GM19351 (cell line): ENCODE measurements around the gene TCERG1L.

ENCODE experiments used
- ATAC-seq: cut with Tn5 transposase; IDR thresholded peaks from one replicate; pipeline ENCODE4 v1.9.1; 2021; ENCODE audit warnings: mild to moderate bottlenecking, moderate library complexity; ENCODE audit not compliant: unreplicated experiment

Gene TCERG1L

GRCh38 chr10:131271966-131272365 is 39.6 kb downstream of the TCERG1L start:
- no peak for ATAC-seq

GRCh38 chr10:131271195-131271880 is 40.2 kb downstream of the TCERG1L start:
- no peak for ATAC-seq

GRCh38 chr10:131270461-131271190 is 40.9 kb downstream of the TCERG1L start:
- ATAC-seq, result no peak

GRCh38 chr10:131269776-131270460 is 41.6 kb downstream of the TCERG1L start:
- ATAC-seq, result no peak

- ATAC-seq, result no peak
Observed at GRCh38 chr10:131267814-131268095, 43.8 kb downstream of the TCERG1L start.

GRCh38 chr10:131266936-131267813 is 44.3 kb downstream of the TCERG1L start:
- ATAC-seq, result no peak

- no peak for ATAC-seq
Observed at GRCh38 chr10:131264110-131264788, 47.3 kb downstream of the TCERG1L start.

GRCh38 chr10:131261890-131262475 is 49.5 kb downstream of the TCERG1L start:
- no peak for ATAC-seq

GRCh38 chr10:131260452-131261211 is 50.9 kb downstream of the TCERG1L start:
- no peak for ATAC-seq

GRCh38 chr10:131260031-131260430 is 51.5 kb downstream of the TCERG1L start:
- ATAC-seq, result no peak

- no peak for ATAC-seq
Observed at GRCh38 chr10:131259535-131259934, 52.0 kb downstream of the TCERG1L start.

- no peak for ATAC-seq
Observed at GRCh38 chr10:131258256-131258655, 53.3 kb downstream of the TCERG1L start.

GRCh38 chr10:131257027-131257426 is 54.5 kb downstream of the TCERG1L start:
- no peak for ATAC-seq

GRCh38 chr10:131254859-131255252 is 56.7 kb downstream of the TCERG1L start:
- no peak for ATAC-seq

- ATAC-seq, result no peak
Observed at GRCh38 chr10:131253931-131254858, 57.3 kb downstream of the TCERG1L start.

- ATAC-seq, result no peak
Observed at GRCh38 chr10:131252567-131253276, 58.8 kb downstream of the TCERG1L start.

GRCh38 chr10:131251146-131251541 is 60.4 kb downstream of the TCERG1L start:
- ATAC-seq, result no peak
